ENCODE data around the gene TRMT1L.

DNA sequence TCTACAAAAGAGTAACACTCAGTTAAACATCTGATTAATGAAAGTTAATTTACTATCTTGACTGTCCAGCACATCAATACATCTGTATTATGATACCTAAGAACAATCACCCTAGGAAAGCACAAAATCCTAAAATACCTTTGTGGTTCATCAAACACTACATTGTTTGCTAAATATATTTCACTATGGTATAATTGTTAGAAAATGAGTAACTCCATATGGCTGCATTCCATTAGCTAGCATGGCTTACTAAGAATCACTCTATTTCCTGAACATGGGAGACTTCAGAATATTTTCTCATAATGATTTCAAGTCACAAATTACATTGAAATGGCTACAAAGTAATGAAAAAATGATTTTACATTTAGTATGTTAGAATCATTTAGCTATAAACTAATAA, 12.5 kb downstream of the TRMT1L start:
- TF ChIP-seq, protein P1, sequence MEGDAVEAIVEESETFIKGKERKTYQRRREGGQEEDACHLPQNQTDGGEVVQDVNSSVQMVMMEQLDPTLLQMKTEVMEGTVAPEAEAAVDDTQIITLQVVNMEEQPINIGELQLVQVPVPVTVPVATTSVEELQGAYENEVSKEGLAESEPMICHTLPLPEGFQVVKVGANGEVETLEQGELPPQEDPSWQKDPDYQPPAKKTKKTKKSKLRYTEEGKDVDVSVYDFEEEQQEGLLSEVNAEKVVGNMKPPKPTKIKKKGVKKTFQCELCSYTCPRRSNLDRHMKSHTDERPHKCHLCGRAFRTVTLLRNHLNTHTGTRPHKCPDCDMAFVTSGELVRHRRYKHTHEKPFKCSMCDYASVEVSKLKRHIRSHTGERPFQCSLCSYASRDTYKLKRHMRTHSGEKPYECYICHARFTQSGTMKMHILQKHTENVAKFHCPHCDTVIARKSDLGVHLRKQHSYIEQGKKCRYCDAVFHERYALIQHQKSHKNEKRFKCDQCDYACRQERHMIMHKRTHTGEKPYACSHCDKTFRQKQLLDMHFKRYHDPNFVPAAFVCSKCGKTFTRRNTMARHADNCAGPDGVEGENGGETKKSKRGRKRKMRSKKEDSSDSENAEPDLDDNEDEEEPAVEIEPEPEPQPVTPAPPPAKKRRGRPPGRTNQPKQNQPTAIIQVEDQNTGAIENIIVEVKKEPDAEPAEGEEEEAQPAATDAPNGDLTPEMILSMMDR (conservative IDR thresholded peaks at IDR 0.05; ENCODE audit: low read length): no peak
- TF ChIP-seq EZH2phosphoT487 (IDR thresholded peaks at IDR 0.05; ENCODE audit: borderline replicate concordance, low read depth, low read length): no peak

Measured in OCI-LY7 (cell line).